ENCODE data around the gene ANK2.

Gene ANK2

DNA sequence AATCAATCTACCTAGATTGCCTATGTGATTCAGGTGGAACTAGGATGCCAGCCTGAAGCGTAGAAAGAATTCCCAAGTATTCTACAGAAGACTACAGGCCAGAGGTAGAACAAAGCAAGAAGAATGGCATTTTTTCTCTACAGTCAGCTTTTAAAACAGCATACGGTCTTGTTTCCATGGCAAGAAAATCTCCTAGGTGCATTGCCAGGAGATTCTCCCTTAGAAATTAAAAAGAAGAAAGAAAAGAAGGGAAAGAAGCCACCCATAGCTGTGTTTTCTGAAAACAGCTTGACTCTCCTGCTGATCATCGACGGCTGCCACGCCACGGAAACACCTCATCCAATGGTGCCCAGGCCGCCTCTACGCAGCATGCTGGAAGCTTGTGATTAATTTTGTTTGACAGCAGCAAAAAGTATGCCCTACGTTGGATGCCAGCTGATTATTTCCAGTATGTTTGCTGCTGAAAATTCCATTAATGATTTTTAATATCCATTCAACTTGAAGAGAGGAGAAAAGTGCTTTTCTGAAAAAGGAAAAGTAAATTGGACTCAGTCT is 24.1 kb downstream of the ANK2 start:
- H3K27ac ChIP-seq = no peak overlapping the region

DNA sequence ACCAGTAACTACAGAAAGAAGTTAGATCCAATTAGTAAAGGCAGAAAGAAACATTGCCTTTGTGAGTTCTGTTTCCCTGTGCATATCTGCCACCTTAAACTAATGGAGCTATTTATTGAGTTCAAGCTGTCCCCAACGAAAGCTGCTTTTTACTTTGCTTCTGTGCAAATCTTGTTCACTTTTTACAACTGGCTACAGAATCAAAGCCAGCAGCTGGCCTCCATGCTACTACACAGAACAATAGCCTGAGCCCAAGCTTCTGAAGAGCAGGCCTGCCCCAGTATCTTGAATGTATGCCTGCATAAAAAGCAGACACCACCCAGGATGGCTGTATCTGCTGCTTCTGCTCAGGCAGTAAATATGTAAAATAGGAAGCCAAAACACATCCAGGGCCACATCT is 28.1 kb downstream of the ANK2 start:
- no peak overlapping the region for H3K27ac ChIP-seq
- no peak for TF ChIP-seq ZFX (IDR thresholded peaks at IDR 0.05)

More for the DNA sequence above, 24.1 kb downstream of the ANK2 start:
- TF ChIP-seq ZFX (IDR thresholded peaks at IDR 0.05) = no peak
- TF ChIP-seq, protein P1, sequence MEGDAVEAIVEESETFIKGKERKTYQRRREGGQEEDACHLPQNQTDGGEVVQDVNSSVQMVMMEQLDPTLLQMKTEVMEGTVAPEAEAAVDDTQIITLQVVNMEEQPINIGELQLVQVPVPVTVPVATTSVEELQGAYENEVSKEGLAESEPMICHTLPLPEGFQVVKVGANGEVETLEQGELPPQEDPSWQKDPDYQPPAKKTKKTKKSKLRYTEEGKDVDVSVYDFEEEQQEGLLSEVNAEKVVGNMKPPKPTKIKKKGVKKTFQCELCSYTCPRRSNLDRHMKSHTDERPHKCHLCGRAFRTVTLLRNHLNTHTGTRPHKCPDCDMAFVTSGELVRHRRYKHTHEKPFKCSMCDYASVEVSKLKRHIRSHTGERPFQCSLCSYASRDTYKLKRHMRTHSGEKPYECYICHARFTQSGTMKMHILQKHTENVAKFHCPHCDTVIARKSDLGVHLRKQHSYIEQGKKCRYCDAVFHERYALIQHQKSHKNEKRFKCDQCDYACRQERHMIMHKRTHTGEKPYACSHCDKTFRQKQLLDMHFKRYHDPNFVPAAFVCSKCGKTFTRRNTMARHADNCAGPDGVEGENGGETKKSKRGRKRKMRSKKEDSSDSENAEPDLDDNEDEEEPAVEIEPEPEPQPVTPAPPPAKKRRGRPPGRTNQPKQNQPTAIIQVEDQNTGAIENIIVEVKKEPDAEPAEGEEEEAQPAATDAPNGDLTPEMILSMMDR (conservative IDR thresholded peaks at IDR 0.05) = no peak

DNA sequence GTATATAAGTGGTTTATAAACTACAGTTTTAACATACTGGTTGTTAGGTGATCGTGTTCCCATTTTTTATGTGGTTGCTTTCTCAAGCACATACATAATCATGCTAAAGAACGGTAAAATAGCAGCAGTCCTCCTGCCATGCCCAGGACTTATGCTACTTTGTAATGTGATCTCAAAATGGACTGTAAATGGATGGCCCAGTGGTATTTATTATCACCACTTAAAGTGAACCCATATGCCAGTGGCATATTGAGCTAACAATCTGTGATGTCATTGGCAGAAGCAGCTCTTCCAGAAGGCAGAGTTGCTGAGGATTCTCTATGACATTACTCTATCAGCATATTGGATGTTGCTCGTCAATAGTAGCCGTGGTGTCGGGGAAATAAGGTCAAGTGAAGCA is 28.6 kb downstream of the ANK2 start:
- no peak for TF ChIP-seq ZFX (IDR thresholded peaks at IDR 0.05)
- TF ChIP-seq, protein P1 (conservative IDR thresholded peaks at IDR 0.05) = no peak
- H3K27ac ChIP-seq = no peak overlapping the region

DNA sequence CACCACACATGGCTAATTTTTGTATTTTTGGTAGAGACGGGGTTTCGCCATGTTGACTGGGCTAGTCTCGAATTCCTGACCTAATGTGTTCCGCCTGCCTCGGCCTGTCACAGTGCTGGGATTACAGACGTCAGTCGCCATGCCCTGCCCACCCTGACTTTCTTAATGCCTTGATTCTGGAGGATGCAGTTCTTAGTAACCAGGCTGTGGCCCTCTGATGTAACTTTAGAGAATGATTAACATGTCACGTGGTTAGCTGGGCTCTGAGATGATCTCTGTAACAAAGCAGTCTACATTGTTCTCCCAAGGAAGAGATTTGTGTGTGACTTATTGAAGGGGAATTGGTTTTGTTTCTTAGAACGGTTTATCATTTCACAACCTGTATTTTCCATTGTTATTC is 30.6 kb downstream of the ANK2 start:
- TF ChIP-seq ZFX (IDR thresholded peaks at IDR 0.05) = no peak
- TF ChIP-seq, protein P1 (conservative IDR thresholded peaks at IDR 0.05) = no peak

DNA sequence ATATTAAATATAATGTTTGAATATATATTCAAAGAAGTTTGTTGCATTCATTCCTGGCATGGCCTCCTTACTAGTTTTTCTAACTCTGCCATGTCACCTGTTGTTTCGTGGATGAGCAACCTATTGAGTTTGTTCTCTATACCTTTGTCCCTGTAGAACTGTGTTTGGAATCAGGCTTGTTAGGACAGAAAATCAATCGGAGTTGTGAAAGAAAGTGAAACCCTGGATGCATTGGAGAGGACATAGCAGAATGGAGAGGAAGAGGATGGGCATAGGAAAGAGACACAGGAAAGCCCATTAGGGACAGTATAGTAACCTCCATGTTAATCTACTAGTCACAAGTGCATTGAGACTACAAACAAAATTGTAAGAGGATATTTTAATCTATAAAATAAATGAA is 31.2 kb downstream of the ANK2 start:
- no peak overlapping the region for H3K27ac ChIP-seq
- TF ChIP-seq ZFX (IDR thresholded peaks at IDR 0.05) = no peak
- TF ChIP-seq, protein P1 (conservative IDR thresholded peaks at IDR 0.05) = no peak

More for the DNA sequence above, 30.6 kb downstream of the ANK2 start:
- no peak overlapping the region for H3K27ac ChIP-seq

DNA sequence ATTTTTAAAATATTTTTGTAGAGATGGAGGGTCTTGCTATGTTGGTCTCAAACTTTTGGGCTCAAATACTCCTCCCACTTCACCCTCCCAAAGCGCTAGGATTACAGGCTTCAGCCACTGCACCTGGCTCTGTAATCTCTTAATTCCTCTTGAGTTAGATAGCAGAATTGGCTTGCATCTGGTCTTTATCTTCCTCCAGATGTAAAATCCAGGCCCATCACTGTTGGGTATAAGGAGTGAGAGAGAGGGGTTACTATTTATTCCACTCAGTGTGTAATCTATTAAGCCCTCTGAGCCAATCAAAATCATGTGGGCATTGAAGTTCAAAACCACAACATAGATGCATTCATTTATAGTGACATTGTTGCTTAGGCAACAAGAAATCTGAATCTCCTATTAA is 33.9 kb downstream of the ANK2 start:
- H3K27ac ChIP-seq = no peak overlapping the region
- TF ChIP-seq, protein P1 (conservative IDR thresholded peaks at IDR 0.05) = no peak
- TF ChIP-seq ZFX (IDR thresholded peaks at IDR 0.05) = no peak

DNA sequence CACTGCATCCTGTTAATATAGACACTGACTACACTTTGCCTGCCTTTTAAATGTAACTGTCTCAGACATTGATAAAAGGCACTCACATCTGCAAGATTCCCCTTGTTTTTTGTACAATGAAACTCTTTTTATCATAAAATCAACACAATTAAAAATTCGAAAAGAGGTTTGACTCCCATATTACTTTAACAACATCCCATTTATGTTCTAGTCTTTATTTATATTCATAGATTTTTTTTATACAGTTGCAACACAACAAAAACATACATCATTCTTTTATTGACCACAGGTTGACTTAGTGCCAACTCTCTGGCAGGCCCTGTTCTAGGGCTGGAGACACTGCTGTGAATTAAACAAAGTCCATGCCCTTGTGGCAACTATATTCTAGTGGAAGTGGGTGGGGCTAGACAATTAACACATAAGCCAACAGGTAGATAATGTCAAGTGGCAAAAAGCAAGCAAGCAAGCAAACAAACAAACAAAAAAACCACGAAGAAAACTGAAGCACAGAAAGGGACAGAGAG is 36.8 kb downstream of the ANK2 start:
- H3K27ac ChIP-seq = no peak overlapping the region
- no peak for TF ChIP-seq ZFX (IDR thresholded peaks at IDR 0.05)
- TF ChIP-seq, protein P1 (conservative IDR thresholded peaks at IDR 0.05) = no peak

DNA sequence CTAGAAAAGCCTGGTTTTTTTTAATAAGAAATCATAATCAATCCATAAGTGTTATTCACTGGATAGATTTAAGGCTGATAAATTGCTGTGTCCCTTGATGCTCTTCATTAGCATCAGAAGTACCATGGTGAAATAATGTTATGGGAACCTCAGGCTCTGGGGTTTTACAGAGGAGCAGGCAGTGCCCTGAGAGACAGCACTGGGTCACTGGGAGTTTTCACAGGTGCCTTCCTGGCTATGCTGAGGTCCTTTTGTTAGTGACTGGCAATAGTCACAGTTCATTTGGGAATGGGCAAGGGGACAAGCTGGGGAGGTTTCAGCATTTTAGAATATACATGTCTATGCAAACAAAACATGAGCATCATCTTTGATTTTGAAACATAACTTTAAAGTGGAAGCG is 38.6 kb downstream of the ANK2 start:
- no peak for TF ChIP-seq ZFX (IDR thresholded peaks at IDR 0.05)
- TF ChIP-seq, protein P1 (conservative IDR thresholded peaks at IDR 0.05) = no peak
- no peak overlapping the region for H3K27ac ChIP-seq
